ENCODE results near the gene HOXB3. TPM values are rescaled to one million over a fixed set of nuclear protein-coding genes. Genes with fewer than 3 reads are reported as not detected.

HOXB3 gene
- polyA plus RNA-seq, 3 donors: 2.6 to 10.2 (median 9.6) TPM

DNA sequence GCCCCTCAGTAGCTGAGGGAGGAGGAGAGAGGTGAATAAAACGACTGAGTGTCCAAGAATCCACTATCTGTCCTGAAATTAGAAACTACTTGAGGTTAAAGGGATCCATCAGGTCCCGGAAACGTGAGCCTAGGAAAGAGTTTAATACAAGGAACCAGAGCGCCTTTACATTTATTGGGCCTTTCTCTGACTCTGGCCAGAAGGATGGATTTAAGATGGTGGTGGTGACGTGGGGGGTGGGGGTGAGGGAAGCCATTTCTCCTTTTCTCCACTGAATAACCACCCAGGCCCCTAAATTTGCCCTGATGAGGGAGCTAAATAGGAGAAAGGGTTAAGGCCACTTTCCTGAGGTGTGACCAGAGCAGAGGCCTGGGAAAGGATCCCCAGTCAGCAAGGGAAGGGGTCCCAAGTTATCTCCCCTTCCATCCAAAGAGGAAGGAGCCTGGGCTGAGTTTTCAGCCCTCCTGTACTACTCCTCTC is 37.1 kb upstream of the HOXB3 start:
- no peak overlapping the region for H3K27ac ChIP-seq (ENCODE audit: low read depth, low read length)
- 24 to 45% (median 40%) methylated on average over 5 of the region's 5 CpGs for WGBS, 3 donors

DNA sequence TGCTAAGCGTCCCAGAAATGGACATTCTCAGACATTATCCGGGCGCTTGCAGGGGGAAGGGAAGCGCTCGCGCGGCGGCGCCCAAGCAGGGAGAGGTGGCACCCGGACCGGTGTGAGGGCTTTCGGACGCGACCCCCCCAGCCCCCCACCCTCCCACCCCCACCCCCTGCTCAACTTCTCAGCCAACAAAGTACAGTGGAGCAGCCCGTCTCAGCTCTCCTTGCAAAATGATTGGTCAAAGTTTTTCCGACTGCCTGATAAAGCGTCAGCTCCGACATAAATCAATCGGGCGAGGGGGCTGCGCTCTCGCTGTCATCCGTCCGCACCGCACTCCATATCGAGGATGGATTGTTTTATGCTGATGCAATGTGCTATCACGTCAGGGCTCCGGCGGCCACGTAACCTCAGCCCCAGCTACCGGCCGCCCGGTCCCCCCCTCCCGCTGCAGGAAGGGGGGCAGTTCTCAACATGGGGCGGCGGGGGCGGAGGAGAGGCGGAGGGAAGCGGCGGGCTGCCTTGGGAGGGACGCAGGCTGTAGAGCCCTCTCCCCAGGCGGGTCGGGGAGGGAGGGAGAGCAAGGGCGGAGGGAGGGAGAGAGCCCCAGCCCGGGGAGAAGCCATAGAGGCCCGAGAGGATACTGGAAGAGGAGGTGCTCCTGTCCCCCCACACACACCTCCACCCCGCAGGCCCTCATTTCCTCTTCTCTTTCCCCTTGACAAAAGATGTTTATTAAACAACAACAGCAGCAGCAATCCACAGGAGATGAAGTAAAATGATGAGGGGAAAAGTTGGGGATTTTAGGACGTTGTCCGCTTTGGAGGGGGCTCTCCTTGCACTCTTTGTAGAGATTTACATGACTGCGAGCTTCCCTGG is 36.4 kb upstream of the HOXB3 start, which contains the start of gene HOXB9:
Gene HOXB9, minus strand, starts transcription at position 114 of the 873 bp plus-strand sequence. Its CDS starts 89 bp downstream, at position 25.
- no peak within 1 kb of the TSS for H3K27ac ChIP-seq (ENCODE audit: low read depth, low read length)
- 1 to 2% (median 2%) methylated on average over 43 to 50 of the region's 50 CpGs for WGBS, 3 donors

DNA sequence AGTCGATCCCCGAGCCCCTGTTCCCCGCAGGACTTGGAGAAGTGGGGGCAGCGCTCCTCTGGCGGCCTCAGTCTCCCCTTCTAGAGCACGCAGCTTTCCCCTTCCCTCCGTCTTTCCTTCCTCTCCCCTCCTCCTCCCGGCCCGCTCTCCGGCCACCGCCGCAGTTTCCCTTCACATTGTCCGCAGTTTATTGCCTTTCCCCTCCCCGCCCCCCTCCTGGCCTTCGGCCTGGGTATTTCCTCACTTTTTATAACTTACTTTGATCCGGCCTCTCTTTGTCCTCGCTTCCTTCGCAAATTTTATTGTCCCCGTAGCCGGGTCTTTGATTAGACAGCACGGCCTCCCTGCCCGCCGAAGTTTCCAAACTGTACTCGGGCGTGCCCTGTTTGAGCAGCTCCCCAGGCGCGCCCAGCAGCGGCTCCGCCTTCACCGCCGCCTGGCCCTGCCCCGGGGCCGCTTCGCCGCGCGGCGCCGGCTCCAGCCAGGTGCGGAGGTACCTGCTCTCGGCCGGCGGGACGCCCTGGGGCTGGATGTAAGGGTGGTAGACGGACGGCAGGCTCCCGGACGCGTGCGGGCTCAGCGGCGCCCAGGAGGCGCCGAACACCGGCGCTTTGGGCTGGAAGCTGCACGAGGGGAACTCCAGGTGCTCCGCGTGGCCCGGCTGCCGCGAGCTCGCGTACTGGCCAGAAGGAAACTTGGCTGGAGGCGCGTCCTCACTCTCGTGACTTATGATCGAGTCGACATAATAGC is 35.6 kb upstream of the HOXB3 start:
- 1% methylated on average over 68 to 69 of the region's 69 CpGs for WGBS, 3 donors
- no peak overlapping the region for H3K27ac ChIP-seq (ENCODE audit: low read depth, low read length)

- no peak overlapping the region for H3K27ac ChIP-seq (ENCODE audit: low read depth, low read length)
- 2 to 3% (median 2%) methylated on average over 52 to 66 of the region's 66 CpGs for WGBS, 3 donors
These were observed 34.8 kb upstream of the HOXB3 start for GRCh38 chr17:48624544-48625494.

DNA sequence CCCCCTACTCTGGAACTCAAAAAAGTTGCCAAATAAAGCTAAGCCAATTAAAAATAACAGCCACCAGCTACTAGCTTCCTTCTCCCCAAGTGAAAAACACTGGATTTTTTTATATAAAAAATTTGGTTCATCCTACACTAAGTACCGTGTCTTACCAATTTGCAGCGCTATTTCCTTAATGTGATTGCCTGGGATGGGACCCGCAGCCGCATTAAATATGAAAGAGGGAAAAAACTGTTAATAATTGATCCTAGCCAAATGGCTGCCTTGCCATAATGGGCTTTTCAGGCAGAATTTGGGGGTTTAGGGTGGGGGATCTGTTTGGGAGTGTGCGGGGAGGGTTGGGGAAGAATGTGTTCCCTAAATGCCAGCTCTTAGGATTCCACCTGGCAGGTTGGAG is 34.1 kb upstream of the HOXB3 start:
- WGBS, 3 donors: 24 to 71% (median 60%) methylated on average over 5 of the region's 5 CpGs
- H3K27ac ChIP-seq (ENCODE audit: low read depth, low read length): no peak overlapping the region

DNA sequence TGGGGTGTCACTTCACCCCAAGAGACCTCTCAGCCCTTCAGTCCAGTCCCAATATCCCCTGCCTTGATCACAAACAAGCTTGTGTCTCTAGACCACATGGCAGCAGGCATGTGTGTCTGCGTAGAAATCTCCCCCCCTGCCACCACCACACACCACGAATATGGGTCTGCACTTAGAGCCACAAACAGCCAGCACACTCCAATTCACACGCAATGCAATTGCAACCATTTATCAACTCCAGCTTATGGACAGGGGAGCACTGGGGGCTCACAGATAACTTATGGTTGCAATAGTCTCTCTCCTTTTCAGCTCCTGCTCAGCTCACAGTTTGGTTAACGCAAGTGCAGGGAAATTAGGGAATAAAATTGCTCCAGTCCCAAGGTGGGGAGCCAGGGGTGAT is 33.5 kb upstream of the HOXB3 start:
- H3K27ac ChIP-seq (ENCODE audit: low read depth, low read length): no peak overlapping the region
- 25 to 58% (median 55%) methylated on average over 4 of the region's 4 CpGs for WGBS, 3 donors

- no peak overlapping the region for H3K27ac ChIP-seq (ENCODE audit: low read depth, low read length)
- WGBS, 3 donors: 27 to 76% (median 67%) methylated on average over 11 of the region's 11 CpGs
These were observed 32.8 kb upstream of the HOXB3 start for GRCh38 chr17:48622857-48623256.

DNA sequence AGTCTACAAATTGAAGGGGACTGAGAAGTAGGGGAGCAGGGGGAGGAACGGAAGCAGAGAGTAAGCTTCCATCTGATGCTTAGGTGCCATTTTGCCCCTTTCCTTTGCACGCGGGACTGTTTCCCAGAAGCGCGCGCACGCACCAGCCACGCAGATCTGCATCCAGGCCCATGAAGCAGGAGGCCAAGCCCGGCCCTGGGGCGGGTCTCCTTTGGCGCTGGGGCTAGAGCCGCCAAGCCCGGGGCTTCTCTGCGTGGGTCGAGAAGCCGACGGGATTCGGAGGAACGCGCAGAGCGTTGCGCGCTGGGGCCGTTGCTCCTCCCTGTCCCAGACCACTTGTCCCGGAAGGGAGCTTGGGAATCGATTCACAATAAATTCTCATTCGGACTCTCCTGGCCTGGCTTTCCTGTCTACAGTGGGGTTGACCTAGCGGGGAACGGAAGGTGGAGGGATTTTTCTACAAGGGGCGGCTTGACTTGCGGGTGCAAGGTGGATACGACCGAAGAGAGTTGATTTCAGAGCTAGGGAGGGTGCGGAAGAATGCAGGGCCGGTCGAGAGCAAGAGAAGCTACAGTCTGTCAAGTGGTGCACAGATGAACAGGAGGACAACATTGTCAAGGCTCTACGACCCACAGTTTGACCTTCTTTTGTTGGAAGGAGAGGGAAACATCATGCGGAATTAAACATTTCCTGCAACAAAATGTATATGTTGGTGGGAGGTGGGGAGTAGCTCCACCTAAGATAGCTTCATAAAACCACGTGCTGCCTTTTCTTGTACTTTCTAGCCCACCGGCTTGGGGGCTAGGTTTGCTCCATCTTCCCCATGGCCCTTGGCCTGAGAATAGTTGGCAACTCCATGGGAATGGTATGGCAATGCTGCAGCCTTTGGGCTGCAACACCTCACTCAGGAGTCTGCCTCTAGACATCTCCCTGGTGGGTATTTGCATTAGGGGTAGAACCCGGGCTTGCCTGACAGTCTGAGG is 31.7 kb upstream of the HOXB3 start:
- WGBS, 3 donors: 17 to 59% (median 56%) methylated on average over 37 to 41 of the region's 41 CpGs
- H3K27ac ChIP-seq (ENCODE audit: low read depth, low read length): no peak overlapping the region

DNA sequence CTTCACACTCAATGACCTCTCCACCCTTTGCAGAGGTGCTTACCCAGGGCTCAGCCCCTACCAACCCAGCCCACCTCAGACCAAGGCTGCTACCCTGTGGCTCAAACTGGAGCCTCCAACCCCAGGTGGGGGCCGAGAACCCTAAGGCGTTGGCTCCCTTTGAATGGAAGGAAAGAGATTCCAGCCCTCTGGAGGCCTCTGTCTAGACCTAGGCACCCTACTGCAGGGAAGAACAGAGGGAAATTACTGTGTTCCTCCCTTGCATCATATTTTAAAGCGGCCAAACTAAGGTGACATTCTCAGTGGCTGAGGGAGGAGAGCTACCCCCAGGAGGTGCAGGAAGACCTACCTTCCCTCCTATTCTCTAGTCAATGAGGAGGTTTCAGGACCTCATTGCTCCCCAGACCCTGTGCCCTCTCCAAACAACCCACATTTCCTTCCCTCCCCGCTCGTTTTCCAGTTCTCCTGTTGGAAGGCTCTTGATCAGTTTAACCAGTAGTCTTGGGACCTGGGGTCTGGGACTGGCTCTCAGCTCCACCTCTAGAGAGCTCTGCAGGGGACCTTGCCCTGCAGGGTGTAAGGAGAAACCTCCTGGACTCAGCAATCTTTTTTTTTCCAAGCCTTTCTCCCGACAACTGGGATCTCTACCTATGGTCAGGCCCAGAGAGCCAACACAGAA is 30.6 kb upstream of the HOXB3 start:
- WGBS, 3 donors: 32 to 82% (median 78%) methylated on average over 6 of the region's 6 CpGs

DNA sequence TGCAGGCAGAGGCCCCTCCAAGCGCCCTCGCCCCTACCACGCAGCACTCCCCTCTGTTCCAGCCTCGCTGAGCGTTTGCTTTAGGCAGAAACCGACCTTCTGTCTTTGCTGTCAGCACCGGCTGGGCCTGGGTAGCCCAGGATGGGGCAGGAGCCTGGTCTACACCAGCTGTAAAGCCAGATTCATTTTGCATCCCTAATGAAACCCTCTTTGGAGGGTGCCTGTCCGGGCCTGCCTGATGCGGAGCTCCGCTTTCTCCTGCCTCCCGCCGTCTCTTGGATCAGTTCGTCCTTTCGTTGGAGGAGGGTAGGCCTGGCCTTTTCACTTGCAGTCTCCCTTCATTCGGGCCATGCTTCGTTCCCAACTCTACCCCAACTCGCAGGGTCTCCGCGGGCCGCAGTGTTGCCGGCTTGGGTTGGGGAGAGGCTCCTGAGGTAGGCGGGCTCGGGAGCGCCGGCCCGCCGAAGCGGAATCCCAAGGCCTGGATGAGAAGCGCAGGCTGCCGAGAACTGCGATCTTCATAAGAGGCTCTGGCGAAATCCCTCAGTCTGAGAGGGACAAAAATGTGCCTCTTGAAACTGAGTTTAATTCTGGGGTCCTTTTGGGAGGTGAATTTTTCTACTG is 29.9 kb upstream of the HOXB3 start:
- 22 to 77% (median 70%) methylated on average over 32 of the region's 32 CpGs for WGBS, 3 donors
- H3K27ac ChIP-seq (ENCODE audit: low read depth, low read length): no peak overlapping the region

More for the DNA sequence above, 30.6 kb upstream of the HOXB3 start:
- H3K27ac ChIP-seq (ENCODE audit: low read depth, low read length): no peak overlapping the region

GRCh38 chr17:48618256-48618896 is 28.3 kb upstream of the HOXB3 start:
- 5 to 12% (median 11%) methylated on average over 25 of the region's 25 CpGs for WGBS, 3 donors
- H3K27ac ChIP-seq (ENCODE audit: low read depth, low read length): no peak overlapping the region

DNA sequence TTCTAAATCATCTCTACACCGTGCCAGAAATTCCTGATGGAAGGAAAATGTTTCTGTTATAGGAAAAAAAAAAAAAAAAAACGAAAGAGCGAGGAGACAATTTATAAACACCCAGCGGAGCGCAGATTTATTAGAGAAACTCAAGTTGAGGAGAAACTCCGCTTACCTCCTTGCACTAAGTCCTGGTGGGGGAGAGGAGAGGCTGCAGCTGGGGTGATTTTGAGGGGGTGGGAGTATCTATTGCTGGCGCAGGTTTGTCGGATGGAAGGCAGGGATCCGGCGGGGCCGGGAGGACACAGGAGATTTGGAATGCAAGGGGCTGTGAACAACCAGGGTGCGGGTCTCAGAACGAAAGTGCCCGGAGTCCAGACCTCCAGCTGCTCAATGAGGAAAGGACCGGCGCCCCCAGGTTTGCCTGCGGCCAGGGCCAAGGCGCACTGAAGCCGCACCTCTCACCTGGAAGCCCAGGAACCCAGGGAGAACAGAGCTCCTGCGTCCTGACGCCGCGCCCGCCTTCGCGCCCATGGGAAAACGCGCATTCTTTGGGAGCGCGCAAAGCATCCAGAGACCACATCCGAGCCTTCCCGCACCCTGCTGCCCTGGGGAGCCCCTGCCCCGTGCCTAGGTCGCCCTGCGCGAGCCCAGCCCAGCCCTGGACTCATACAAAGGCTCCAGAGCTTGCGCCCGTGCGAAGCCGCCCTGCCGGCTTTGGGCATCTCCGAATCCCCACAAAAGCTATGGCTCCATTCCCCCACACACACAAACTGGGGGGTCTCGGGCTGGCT is 27.6 kb upstream of the HOXB3 start:
- WGBS, 3 donors: 5 to 24% (median 21%) methylated on average over 41 to 43 of the region's 43 CpGs
- no peak overlapping the region for H3K27ac ChIP-seq (ENCODE audit: low read depth, low read length)

GRCh38 chr17:48616717-48617470 is 26.9 kb upstream of the HOXB3 start:
- WGBS, 3 donors: 21 to 58% (median 57%) methylated on average over 15 of the region's 15 CpGs
- H3K27ac ChIP-seq (ENCODE audit: low read depth, low read length): no peak overlapping the region

DNA sequence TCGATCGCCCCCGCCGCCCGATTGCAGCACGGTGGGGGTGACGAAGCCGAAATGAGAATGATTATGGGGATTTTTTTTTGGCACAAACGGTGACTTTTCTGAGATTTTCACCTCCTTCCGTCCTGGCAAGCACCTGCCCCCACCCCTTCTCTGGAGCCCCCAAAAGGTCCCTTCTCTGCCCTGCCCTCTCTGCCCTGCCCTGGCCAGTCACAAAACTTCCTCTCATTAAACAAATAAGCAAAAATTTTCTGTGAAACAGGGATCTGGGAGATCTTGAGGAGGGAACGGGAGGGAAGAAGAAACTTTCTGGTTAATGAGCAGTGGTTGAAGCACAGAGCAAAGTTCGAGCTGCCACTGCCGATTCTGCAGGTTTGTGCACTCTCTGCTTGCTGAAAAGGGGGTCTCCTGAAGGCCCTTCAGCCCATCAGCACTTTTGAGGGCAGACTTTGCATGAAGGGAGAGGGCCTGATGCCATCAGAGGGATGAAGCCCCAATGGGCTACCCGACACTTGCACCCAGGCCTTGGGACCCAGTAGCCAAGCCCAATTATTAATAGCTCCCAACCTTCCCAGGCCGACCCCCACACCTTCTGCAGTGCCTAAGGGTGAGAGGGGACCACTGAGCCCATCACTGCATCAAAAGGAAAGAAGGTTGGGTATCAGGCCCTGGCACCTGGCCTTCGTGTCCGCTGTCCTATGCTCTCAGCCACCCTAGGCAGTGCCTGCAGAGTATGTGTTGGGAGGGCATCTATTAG is 26.1 kb upstream of the HOXB3 start:
- 18 to 61% (median 46%) methylated on average over 17 of the region's 17 CpGs for WGBS, 3 donors
- H3K27ac ChIP-seq (ENCODE audit: low read depth, low read length): no peak overlapping the region
